Activated CD8-positive, alpha-beta T cell treated with anti-CD3 and anti-CD28 coated beads for 36 hours (primary cell): ENCODE results near the gene HAPLN3. TPM values are rescaled to one million over a fixed set of nuclear protein-coding genes. Genes with fewer than 3 reads are reported as not detected.
"Not testable (repeated sequence)": the region's sequence is repeated elsewhere in the genome, so short reads cannot be mapped to it uniquely, and the experiment has no call there.

Experiments
- ATAC-seq: fragments of 200-7000 bp; cut with Tn5 transposase; one replicate; pipeline ENCODE4 v1.10.0; 2021; ENCODE audit warnings: mild to moderate bottlenecking, moderate library complexity
- CTCF ChIA-PET: fragments of 350-600 bp; sonication (Branson Sonifier 250); formaldehyde crosslinking; loops from one replicate; lab custom pipeline; 2021; ENCODE audit warnings: antibody characterized with exemption; lab: Charles Lee
- POLR2A ChIA-PET: fragments of 350-600 bp; sonication (Branson Sonifier 250); formaldehyde crosslinking; loops from one replicate; lab custom pipeline; 2021; ENCODE audit warnings: antibody characterized with exemption; lab: Charles Lee
- DNase-seq: peaks from one replicate; pipeline ENCODE4 v3.0.0-alpha.2; 2020
- H3K27ac Mint-ChIP-seq: one replicate; pipeline ENCODE4 v1.8.0; 2021; ENCODE audit warnings: mild to moderate bottlenecking, mixed read lengths
- H3K27me3 Mint-ChIP-seq: one replicate; pipeline ENCODE4 v1.8.0; 2021; ENCODE audit warnings: mixed read lengths
- H3K36me3 Mint-ChIP-seq: one replicate; pipeline ENCODE4 v1.8.0; 2021; ENCODE audit warnings: low read depth, mixed read lengths
- H3K4me1 Mint-ChIP-seq: one replicate; pipeline ENCODE4 v1.8.0; 2021; ENCODE audit warnings: low read depth, mixed read lengths
- H3K4me3 Mint-ChIP-seq: one replicate; pipeline ENCODE4 v1.8.0; 2021; ENCODE audit warnings: mild to moderate bottlenecking, moderate library complexity, mixed read lengths
- H3K9me3 Mint-ChIP-seq: one replicate; pipeline ENCODE4 v1.8.0; 2021; ENCODE audit warnings: mixed read lengths
- CTCF ChIP-seq: fragments of 200-600 bp; IDR thresholded peaks from one replicate; pipeline ENCODE4 v1.8.0; 2022; ENCODE audit warnings: antibody characterized with exemption, mild to moderate bottlenecking
- intact Hi-C: fragments of 100-400 bp; cut with micrococcal nuclease; formaldehyde crosslinking; loops from one replicate; pipeline ENCODE4 v1.10.0; 2022
- total RNA-seq, 2 experiments: library from RNA; stranded (reverse); gene quantifications; one replicate each; pipeline ENCODE4 v1.2.3, GENCODE V29; 2021

HAPLN3 gene
- total RNA-seq, result 10 to 100 TPM; 63.2 to 69.5 TPM

GRCh38 chr15:88894819-88895767 lies at the start of gene HAPLN3:
Gene HAPLN3 (minus strand): TSS chr15:88895544. CDS start chr15:88887298, 8,246 bp downstream.
- Mint-ChIP-seq H3K36me3 (peaks cover 10% of the 10 kb centered on the region), H3K27me3 (no peaks in the 10 kb centered on the region), H3K4me3 (peak within 1 kb of the TSS; percentile 82), H3K4me1 (peaks cover 32% of the 10 kb centered on the region), H3K9me3 (no peaks in the 10 kb centered on the region), H3K27ac (peak within 1 kb of the TSS; percentile 88)
- CTCF ChIA-PET, result interaction anchor here (0.7 to 4.2 kb wide), 13 partner anchors 9 to 428 kb away, joined by 3 to 50 read pairs (median 3); partner anchors contain the start of genes MRPL46 and MRPS11
- intact Hi-C loops, result no loop called here
- ATAC-seq (peak; percentile 72), DNase-seq (peak; percentile 86)
- TF ChIP-seq CTCF, result no peak
- POLR2A ChIA-PET, result interaction anchor here (1.0 to 1.1 kb wide), 4 partner anchors 9 to 273 kb away, joined by 3 to 4 read pairs (median 3); no protein-coding TSS in a partner anchor

- TF ChIP-seq CTCF, result no peak
- CTCF ChIA-PET, result interaction anchor here (1.9 kb wide), 1 partner anchor 35 kb away, joined by 6 read pairs; no protein-coding TSS in a partner anchor
- POLR2A ChIA-PET, result no interaction called here
These were observed 44.8 kb upstream of the HAPLN3 start for GRCh38 chr15:88940110-88940675.

GRCh38 chr15:88939486-88939806 lies 44.1 kb upstream of the HAPLN3 start:
- Mint-ChIP-seq H3K4me3 (no peak overlapping the region), H3K27ac (no peak overlapping the region), H3K36me3 (no peaks in the 10 kb centered on the region), H3K27me3 (no peaks in the 10 kb centered on the region), H3K4me1 (no peaks in the 10 kb centered on the region), H3K9me3 (no peaks in the 10 kb centered on the region)
- ChIA-PET CTCF (interaction anchor here (1.9 kb wide), 1 partner anchor 35 kb away, joined by 6 read pairs; no protein-coding TSS in a partner anchor), POLR2A (no interaction called here)
- intact Hi-C loops, result no loop called here
- no peak for TF ChIP-seq CTCF
- ATAC-seq (no peak), DNase-seq (no peak)

More at GRCh38 chr15:88940110-88940675, 44.8 kb upstream of the HAPLN3 start:
- no peak overlapping the region for H3K27ac Mint-ChIP-seq
- no peaks in the 10 kb centered on the region for H3K36me3 Mint-ChIP-seq
- H3K9me3 Mint-ChIP-seq, result no peaks in the 10 kb centered on the region
- no peak overlapping the region for H3K4me3 Mint-ChIP-seq
- no peaks in the 10 kb centered on the region for H3K27me3 Mint-ChIP-seq
- intact Hi-C loops, result no loop called here
- ATAC-seq (no peak), DNase-seq (no peak)
- H3K4me1 Mint-ChIP-seq, result no peaks in the 10 kb centered on the region

- no peak for DNase-seq
- TF ChIP-seq CTCF, result no peak
- ATAC-seq, result no peak
- no peaks in the 10 kb centered on the region for H3K27me3 Mint-ChIP-seq
- H3K27ac Mint-ChIP-seq, result no peak overlapping the region
- H3K4me3 Mint-ChIP-seq, result no peak overlapping the region
- POLR2A ChIA-PET, result no interaction called here
- intact Hi-C loops, result no loop called here
- H3K36me3 Mint-ChIP-seq, result no peaks in the 10 kb centered on the region
- no peaks in the 10 kb centered on the region for H3K9me3 Mint-ChIP-seq
- H3K4me1 Mint-ChIP-seq, result no peaks in the 10 kb centered on the region
- CTCF ChIA-PET, result interaction anchor here (1.9 kb wide), 1 partner anchor 34 kb away, joined by 6 read pairs; no protein-coding TSS in a partner anchor
These were observed 43.6 kb upstream of the HAPLN3 start for GRCh38 chr15:88938802-88939485.

GRCh38 chr15:88934449-88934848 lies 39.1 kb upstream of the HAPLN3 start:
- H3K27me3 Mint-ChIP-seq, H3K36me3 Mint-ChIP-seq, H3K9me3 Mint-ChIP-seq, CTCF ChIA-PET, ATAC-seq, H3K4me3 Mint-ChIP-seq, H3K27ac Mint-ChIP-seq, DNase-seq, intact Hi-C loops, H3K4me1 Mint-ChIP-seq: not testable (repeated sequence)
- POLR2A ChIA-PET, result interaction anchor here (0.7 kb wide), 1 partner anchor 41 kb away, joined by 3 read pairs; no protein-coding TSS in a partner anchor
